HG02623 (cell line): ENCODE results near the gene KRT38.
"Not testable (repeated sequence)": the region's sequence is repeated elsewhere in the genome, so short reads cannot be mapped to it uniquely, and the experiment has no call there.

Experiments used
- ATAC-seq: cut with Tn5 transposase; IDR thresholded peaks from one replicate; pipeline ENCODE4 v1.9.1; 2021; ENCODE audit warnings: moderate library complexity; ENCODE audit not compliant: unreplicated experiment

Gene KRT38

GRCh38 chr17:41463746-41464145, 23.0 kb upstream of the KRT38 start:
- no peak for ATAC-seq

GRCh38 chr17:41462705-41463104, 21.9 kb upstream of the KRT38 start:
- ATAC-seq = no peak

- ATAC-seq = no peak
Observed at GRCh38 chr17:41457676-41458075, 16.9 kb upstream of the KRT38 start.

GRCh38 chr17:41456204-41456603, 15.4 kb upstream of the KRT38 start:
- ATAC-seq = no peak

- ATAC-seq = no peak
Observed at GRCh38 chr17:41455236-41455635, 14.5 kb upstream of the KRT38 start.

GRCh38 chr17:41453066-41453465, 12.3 kb upstream of the KRT38 start:
- no peak for ATAC-seq

- ATAC-seq = no peak
Observed at GRCh38 chr17:41452281-41452680, 11.5 kb upstream of the KRT38 start.

GRCh38 chr17:41451154-41451728, 10.5 kb upstream of the KRT38 start:
- no peak for ATAC-seq

GRCh38 chr17:41449008-41449407, 8.2 kb upstream of the KRT38 start:
- ATAC-seq = no peak

GRCh38 chr17:41448506-41448905, 7.7 kb upstream of the KRT38 start:
- no peak for ATAC-seq

GRCh38 chr17:41446806-41447205, 6.0 kb upstream of the KRT38 start:
- ATAC-seq = no peak

- ATAC-seq = no peak
Observed at GRCh38 chr17:41444640-41445039, 3.9 kb upstream of the KRT38 start.

- no peak for ATAC-seq
Observed at GRCh38 chr17:41444186-41444585, 3.4 kb upstream of the KRT38 start.

- ATAC-seq = no peak
Observed at GRCh38 chr17:41442739-41443138, 2.0 kb upstream of the KRT38 start.

GRCh38 chr17:41439375-41439774, 1.4 kb downstream of the KRT38 start:
- no peak for ATAC-seq

GRCh38 chr17:41437769-41438168, 3.0 kb downstream of the KRT38 start:
- ATAC-seq = no peak

GRCh38 chr17:41437254-41437653, 3.5 kb downstream of the KRT38 start:
- no peak for ATAC-seq

GRCh38 chr17:41434415-41434814, 6.4 kb downstream of the KRT38 start:
- no peak for ATAC-seq

- ATAC-seq = no peak
Observed at GRCh38 chr17:41434005-41434404, 6.8 kb downstream of the KRT38 start.

- no peak for ATAC-seq
Observed at GRCh38 chr17:41433586-41433985, 7.2 kb downstream of the KRT38 start.

GRCh38 chr17:41430376-41430775, 10.4 kb downstream of the KRT38 start:
- not testable (repeated sequence) for ATAC-seq

GRCh38 chr17:41429667-41430066, 11.1 kb downstream of the KRT38 start:
- no peak for ATAC-seq

GRCh38 chr17:41428591-41429291, 12.0 kb downstream of the KRT38 start:
- ATAC-seq = no peak
